Activated CD4-positive, CD25-positive, alpha-beta regulatory T cell treated with anti-CD3 and anti-CD28 coated beads, Interleukin-2, amount 50 U/mL, for 24 hours (primary cell): ENCODE measurements around the gene DNAJC10.
"Not testable (repeated sequence)": the region's sequence is repeated elsewhere in the genome, so short reads cannot be mapped to it uniquely, and the experiment has no call there.

Experiments used
- ATAC-seq, 2 donors: fragments of 150-1000 bp; cut with Tn5 transposase; one replicate each; pipeline ENCODE4 v1.10.0; 2021; ENCODE audit warnings: mild to moderate bottlenecking in 1 of 2, moderate library complexity in 1 of 2

The DNAJC10 gene

DNA sequence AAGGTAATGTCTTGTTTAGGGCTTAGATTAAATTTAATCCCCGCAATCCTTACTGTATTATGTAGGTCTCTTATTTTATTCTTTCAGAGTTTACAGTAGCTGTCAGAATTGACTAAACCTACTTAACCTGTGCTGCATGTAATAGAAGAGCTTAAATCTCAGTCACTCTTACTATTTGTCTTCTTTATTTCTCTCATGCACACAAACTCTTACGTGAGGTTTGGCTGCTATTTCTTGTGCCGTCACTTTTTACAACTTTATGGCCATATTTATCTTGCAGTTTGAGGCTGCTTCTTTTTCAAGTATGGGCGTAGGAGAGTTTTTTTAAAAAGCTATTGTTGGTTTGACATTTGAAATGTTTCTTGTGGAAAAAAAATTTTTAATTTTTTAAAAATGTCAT, 12.0 kb downstream of the DNAJC10 start:
- no peak for ATAC-seq

DNA sequence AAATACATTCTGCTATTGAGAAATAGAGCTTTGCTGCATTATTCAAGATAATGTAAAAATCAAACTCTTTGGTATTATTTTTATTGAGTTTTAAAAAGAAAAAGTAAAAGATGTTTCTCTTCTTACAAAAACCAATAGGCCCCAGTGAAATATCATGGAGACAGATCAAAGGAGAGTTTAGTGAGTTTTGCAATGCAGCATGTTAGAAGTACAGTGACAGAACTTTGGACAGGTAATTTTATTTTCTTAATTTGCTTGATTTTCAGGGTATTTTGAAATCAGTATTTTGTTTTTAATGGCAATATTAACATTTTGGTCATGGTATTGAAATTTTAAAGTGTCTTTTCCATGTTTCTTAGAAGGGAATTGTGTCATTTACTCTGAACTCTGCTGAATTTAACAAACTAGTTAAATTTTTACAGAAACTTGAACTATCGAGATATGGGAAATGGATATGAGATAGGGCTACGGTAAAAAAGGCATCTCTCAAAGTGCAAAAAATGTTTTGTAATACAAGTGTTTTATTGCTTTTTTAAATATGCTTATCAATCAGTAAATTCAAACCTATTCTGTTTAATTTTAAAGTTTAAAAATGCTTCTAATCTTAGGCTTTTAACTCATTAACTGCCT, 13.8 kb downstream of the DNAJC10 start:
- ATAC-seq, result no peak

DNA sequence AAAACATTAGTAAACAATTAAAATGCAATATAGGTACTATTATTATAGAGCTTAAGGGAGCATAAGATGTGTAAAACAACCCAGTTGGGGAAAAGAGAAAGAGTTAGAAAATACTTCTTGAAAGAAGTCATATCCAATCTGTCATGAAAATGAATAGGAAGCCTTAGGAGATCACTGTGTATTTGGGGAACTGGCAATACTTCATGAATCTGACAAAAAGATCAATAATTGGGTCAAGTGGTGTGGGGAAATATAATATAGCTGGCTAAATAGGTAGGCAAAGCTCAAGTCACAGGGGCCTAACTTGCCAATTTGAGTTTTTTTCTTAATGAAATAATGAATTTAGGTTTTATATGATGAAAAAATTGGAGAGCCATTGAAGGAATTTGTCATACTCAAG, 14.4 kb downstream of the DNAJC10 start:
- no peak for ATAC-seq

DNA sequence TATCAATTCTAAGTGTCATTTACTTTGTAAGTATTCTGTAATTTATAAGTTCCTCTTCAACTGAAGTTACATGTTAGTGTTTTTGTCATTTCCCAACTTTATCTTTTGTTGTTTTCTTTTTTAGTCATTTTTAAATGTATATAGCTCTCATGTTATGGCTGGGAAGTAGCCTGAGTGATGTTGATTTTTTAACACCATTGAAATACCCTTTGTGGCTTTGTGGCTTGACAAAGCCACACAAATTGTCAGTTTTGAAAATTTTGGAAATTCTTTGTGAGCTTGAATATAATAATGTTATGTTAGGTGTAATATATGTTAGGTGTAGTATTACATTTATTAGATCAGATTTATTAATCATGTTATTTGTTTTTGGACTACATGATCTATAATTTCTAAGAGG, 16.7 kb downstream of the DNAJC10 start:
- no peak for ATAC-seq

DNA sequence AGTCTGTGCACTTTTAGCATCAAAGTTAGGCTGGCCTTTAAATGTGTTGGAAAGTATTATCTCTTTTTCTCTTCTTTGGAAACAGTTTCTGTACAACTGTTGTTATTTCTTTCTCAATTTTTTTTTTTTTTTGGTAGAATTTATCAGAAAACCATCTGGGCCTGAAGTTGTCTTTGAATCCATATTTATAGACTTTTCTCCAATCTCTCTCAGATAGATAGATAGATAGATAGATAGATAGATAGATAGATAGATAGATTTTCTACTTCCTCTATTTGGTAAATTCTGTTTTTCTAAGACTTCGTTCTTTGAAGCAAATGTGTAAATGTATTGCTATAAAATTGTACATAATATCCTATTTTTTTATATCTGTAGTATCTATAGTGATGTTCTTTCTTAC, 17.5 kb downstream of the DNAJC10 start:
- no peak for ATAC-seq

DNA sequence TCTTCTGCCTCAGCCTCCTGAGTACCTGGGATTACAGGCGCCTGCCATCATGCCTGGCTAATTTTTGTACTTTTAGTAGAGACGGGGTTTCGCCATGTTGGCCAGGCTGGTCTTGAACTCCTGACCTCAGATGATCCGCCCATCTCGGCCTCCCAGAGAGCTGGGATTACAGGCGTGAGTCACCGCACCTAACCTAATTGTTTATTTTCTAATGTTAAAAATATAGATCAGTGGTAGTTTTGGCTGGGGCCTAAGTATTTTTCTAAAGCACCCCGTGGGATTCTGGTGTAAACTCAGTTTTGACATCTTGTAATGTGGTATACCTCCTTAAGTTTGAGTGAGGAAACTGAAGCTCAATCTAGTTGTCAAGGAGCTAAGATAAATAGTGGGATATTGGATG, 20.8 kb downstream of the DNAJC10 start:
- ATAC-seq, result not testable (repeated sequence)

DNA sequence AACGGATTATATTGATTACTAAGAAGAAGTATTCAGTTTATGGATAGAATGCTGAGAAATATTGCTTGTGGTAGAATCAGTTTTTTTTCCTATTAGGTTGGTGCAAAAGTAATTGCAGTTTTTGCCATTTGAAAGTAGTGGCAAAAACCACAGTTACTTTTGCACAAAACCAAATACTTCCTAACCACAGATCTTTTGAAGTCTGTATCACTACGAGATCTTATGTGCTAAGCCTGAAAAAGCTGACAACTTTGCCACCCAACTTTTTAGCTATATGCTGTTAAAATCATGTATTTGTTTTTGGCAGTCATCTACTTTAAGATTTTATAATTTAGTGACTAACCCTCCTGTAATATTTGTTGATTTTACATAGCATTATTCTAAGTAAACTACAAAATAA, 24.6 kb downstream of the DNAJC10 start:
- no peak for ATAC-seq

DNA sequence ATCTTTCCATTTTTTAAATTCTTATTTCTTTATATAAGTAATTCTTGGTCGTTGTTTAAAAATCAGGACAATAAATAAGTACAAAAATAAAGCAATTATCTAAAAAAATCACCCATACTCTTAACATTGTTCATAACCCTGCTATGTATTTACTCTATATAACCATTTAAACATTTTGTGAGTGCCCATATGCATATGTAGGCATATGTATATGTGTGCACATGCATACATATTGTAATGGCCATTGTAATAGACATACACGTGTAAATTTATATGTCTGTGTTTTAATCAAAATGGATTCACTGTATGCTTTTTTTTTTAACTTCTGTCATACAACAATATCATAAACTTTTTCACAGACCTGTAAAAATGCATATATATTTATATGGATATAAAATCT, 25.6 kb downstream of the DNAJC10 start:
- no peak for ATAC-seq

DNA sequence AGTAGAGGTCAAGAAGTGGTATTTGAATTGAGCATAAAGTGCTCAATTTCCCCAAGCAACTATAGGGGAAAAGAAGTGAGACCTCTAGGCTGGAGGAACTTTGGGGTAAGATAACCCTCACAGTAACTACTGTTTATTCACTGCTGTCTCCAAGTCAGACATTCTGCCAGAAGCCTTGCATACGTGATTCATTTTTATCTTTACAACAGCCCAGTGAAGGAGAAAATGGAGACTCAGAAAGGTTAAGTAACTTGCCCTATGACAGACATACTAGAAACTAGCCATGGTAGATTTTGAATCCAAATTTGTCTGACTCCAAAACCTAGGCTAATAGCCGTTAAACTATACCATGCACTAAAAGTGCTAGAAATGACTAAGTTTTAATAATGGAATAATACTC, 28.4 kb downstream of the DNAJC10 start:
- ATAC-seq, result no peak

DNA sequence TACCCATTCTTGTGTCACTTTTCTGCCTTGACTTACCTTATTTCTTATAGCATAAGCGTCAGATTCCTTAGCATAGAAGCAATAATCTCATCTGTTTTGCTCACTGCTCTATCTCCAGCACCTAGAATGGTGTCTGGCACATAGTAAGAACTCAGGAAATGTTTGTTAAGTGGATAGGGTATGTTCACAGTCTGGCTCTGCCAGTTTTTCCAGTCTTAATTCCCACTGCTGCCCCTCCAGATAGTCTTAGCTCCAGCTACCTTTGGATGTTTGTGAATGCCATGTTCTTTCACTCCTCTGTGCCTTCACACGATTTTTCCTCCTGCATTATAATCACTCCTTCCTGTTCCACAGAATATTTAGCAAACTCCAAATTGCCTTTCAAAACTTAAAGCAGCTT, 29.0 kb downstream of the DNAJC10 start:
- ATAC-seq, result no peak

DNA sequence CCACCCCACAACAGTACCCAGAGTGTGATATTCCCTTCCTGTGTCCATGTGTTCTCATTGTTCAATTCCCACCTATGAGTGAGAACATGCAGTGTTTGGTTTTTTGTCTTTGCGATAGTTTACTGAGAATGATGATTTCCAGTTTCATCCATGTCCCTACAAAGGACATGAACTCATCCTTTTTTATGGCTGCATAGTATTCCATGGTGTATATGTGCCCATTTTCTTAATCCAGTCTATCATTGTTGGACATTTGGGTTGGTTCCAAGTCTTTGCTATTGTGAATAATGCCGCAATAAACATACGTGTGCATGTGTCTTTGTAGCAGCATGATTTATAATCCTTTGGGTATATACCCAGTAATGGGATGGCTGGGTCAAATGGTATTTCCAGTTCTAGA, 29.8 kb downstream of the DNAJC10 start:
- ATAC-seq, result not testable (repeated sequence)

DNA sequence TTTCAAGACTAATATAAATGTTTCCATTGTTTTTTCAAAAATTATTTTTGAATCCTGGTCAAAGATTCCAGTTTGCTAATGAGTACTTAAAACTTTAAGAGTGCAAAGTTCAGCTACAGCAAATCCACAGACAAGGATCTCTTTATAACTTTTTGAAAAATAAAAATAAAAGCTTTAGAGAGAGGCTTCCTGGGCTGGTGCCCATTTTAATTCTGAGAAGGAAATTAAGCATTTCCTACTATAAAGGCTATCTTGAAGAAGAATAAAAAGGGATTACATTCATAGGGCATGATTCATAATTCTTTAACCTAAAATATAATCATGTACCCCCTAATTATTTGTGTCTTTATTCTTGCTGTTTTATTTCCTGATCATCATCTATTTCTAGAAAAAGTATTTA, 38.2 kb downstream of the DNAJC10 start:
- ATAC-seq, result no peak

DNA sequence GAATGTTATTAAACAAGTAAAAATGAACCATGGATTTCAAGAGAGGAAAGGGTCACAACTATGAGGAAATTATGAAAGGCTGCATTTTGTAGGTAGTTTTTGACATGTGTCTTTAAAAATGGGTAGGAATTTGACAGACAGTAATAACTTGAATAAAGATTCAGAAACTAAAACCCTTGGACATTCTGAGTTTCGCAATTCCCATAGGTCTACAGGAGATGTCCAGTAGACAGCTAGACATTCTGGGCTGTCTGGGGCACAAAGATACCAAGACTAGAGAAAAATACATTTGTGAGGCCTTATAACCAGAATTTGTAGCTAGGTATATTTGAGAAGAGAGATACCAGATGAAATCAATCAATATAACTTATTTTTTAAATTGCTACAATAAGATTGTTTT, 42.3 kb downstream of the DNAJC10 start:
- ATAC-seq, result no peak

DNA sequence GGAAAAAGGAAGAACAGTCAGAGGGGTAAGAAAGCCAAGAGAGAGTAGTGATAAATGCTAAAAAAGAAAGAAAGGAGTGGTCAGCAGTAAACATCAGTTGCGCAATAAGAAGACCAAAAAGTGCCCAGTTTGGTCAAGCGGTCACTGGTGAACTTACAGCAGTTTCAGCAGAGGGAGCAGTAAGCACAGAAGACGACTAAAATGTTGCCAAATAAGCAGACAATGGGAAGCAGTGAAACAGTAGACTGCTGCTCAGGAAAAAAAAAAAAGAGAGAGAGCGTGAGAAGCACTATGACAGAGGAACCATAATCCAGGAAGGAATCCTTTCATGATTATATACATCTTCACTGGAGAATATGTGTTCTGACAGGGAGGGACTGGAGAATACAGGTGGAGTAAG, 45.8 kb downstream of the DNAJC10 start:
- ATAC-seq, result no peak

DNA sequence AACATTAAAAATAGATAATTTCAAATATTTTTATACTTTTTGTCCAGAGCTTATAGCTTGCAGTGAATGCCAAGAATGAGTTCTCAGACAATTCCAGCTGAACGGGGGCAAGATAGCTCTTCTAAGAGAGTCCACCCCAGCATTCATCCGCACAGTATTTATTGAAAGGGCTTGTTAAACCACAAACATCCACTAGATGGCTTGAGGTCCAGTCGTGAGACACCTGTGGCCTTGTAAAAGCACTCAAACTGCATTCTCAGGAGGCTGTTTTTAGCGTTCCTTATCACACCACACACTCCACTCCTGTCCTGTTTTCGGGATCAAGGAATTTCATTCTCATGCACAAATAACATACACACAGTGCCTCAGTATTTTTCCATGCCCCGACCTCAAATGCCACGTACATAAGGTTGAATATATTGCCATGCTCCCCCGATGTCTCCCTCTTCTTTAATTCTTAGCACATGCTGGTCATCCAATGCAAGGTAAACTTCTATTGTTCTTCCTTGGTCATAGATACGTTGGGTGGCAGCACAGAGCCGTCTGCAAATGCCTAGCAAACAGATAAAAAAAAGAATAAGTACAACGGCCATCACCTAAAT, 47.4 kb downstream of the DNAJC10 start:
- ATAC-seq, result no peak

DNA sequence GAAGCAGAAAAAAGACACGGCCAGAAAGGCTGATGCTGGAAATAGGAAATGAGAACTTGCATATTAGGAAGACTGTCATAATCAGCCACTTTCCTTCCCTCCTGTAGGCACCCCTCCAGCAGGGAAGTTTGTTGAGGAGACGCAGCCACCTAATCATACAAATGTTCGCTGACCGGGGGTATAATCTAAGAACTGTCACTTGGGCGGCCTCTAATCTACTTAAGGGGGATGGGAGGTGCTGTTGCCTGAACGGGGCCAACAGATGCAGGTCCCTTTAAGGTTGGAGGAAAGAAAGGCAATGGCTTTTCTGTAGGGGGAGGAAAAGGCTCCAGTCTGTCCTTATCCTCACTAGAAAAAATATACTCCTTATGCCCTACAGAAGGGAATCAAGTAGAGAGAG, 50.6 kb downstream of the DNAJC10 start:
- ATAC-seq, result no peak

DNA sequence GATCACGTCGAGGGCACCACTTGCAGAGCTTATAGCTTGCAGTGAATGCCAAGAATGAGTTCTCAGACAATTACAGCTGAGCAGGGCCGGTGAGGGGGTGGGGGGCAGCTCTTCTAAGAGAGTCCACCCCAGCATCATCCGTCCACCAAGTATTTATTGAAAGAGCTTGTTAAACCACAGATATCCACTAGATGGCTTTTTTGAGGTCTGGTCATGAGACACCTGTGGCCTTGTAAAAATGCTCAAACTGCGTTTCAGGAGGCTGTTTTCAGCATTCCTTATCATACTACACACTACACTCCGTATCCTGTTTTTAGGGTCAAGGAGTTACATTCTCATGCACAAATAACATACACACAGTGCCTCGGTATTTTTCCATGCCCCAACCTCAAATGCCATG, 51.5 kb downstream of the DNAJC10 start:
- ATAC-seq, result no peak

DNA sequence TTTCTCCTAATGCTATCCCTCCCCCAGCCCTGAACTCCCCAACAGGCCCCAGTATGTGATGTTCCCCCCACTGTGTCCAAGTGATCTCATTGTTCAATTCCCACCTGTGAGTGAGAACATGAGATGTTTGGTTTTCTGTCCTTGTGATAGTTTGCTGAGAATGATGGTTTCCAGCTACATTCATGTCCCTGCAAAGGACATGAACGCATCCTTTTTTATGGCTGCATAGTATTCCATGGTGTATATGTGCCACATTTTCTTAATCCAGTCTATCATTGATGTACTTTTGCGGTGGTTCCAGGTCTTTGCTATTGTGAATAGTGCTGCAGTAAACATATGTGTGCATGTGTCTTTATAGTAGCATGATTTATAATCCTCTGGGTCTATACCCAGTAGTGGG, 52.9 kb downstream of the DNAJC10 start:
- not testable (repeated sequence) for ATAC-seq

DNA sequence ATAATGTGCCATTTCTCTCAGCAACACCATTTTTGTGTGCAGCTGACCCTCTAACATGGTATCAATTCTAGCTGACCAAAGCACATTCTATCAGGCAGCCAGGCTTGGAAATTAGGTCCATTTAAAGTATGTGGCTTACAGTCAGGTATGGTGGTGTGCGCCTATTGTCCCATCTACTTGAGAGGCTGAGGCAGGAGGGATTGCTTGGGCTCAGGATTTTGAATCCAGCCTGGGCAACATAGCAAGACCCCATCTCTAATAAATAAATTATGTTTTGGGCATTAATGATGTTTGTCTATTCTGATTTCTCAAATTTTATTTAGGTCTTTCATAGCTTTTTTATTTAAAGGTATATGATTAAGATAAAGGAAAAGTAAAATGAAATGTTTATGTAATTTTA, 63.3 kb downstream of the DNAJC10 start:
- no peak for ATAC-seq

DNA sequence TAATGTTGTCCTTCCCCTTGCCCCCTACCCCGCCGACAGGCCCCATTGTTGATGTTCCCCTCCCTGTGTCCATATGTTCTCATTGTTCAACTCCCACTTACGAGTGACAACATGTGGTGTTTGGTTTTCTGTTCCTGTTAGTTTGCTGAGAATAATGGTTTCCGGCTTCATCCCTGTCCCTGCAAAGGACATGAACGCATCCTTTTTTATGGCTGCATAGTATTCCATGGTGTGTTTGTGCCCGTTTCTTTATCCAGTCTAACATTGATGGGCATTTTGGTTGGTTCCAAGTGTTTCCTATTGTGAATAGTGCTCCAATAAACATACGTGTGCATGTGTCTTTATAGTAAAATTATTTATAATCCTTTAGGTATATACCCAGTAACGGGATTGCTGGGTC, 65.0 kb downstream of the DNAJC10 start:
- ATAC-seq, result not testable (repeated sequence)

DNA sequence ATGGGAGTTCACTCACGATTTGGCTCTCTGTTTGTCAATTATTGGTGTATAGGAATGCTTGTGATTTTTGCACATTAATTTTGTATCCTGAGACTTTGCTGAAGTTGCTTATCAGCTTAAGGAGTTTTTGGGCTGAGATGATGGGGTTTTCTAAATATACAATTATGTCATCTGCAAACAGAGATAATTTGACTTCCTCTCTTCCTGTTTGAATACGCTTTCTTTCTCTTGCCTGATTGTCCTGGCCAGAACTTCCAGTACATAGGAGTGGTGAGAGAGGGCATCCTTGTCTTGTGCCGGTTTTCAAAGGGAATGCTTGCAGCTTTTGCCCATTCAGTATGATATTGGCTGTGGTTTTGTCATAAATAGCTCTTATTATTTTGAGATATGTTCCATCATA, 66.6 kb downstream of the DNAJC10 start:
- not testable (repeated sequence) for ATAC-seq

DNA sequence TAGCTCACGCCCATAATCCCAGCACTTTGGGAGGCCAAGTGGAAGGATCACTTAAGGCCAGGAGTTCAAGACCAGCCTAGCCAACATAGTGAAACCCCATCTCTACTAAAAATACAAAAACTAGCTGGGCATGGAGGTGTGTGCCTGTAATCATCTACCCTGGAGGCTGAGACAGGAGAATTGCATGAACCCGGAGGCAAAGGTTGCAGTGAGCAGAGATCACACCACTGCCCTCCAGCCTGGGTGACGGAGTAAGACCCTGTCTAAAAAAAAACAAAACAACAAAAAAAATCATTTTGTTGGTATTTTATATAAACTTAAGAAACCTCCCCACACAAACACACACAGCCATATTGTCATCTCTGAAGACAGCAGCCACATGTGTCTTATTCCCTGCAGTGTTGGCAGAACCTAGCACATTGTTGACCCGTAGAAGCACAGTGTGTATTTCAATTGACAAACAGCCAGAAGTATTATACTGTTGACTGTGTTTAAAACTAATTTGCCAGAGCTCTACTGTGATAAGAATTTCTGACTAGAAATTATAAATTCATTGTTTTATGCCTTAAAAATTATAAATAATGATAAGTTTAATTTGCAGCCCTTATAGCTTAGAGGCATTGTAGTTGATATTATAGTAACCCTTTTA, 68.1 kb downstream of the DNAJC10 start:
- ATAC-seq, result no peak

DNA sequence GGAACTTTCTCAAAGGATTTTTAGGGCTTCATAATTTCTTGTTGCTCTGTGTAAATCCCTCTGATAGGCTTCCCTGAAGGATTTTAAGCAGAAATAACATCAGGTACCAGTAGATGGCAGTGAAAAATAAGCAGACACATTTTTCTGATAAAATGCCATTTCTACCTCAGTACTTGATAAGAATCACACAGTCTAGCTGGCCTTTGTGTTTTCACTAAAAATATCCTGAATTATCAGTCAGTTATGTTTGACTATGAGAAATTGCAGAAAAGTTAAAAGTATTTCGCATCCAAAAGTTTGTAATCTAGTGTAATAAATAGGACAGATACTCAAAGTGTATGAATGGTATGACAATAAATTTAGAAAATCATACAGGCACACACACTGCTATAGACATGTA, 68.7 kb downstream of the DNAJC10 start:
- no peak for ATAC-seq

DNA sequence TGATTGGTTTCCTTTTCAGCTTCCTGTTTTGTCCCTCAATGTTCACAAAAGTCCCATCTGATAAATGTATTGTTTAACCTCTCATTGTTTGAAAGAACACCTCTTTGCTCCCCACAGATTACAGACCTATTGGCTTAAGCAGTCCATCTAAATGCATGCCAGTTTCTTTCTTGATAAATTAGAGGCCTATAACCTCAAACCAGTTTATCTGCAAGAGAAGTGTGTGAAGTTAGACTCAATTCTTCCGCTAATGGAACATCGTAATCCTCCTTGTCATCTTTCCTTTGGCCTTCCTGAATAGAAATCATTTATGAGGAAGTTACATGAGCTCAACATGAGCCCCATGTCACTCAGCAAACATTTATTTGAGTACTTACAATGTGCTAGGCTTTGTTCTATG, 76.4 kb downstream of the DNAJC10 start:
- ATAC-seq, result no peak

DNA sequence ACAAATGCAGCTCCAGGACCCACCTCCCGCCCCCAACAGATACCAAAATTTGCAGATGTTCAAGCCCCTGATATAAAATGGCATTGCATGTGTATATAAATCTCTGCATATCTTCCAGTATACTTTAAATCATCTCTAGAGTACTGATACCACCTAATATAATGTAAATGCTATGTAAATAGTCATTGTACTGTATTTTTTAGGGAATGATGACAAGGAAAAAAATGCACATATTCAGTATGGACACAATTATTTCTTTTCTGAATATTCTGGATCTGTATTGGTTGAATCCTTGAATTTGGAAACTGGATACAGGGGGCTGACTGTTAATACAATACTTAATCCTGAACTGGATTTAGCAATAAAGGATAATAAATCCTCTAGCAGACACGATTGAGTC, 82.7 kb downstream of the DNAJC10 start:
- no peak for ATAC-seq
